ENCODE measurements around the gene FBXL14.

The FBXL14 gene

DNA sequence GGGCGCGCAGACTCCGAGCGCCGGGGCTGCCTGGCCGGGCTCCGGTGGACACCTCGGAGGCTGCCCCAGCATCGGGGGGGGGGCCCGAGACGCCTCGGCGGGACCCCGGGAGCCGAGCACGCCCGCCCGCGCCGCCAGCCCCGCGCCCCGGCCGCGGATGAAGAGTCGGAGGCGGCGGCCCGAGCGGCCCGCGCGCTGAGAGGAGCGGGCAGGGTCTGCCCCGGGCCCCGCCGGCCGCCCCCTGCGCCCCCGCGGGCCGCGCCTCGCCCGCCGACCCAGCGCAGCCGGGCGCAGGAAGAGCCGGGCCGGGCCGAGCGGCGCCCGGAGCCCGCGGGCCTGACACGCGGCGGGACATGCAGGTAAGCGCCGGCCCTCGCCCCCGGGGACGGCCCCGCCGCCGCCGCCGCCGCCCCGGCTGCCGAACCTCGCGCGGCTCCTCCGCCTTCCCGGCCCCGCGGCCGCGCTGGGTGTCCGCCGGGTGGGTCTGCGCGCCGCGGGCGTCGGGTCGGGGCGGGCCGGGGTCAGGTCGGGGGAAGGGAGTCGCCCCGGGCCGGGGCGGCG lies 63.7 kb downstream of the FBXL14 start:
- no peak overlapping the region for H4K91ac ChIP-seq (ENCODE audit: low read depth, low read length)
- H2AFZ ChIP-seq (ENCODE audit: insufficient read depth, low read length, poor library complexity): no peak overlapping the region
- no peak overlapping the region for H2BK12ac ChIP-seq (ENCODE audit: low read length)
- H3K4me1 ChIP-seq (ENCODE audit: control insufficient read depth in 1 of 2, insufficient read depth in 2 of 2, low read length in 2 of 2): peaks cover 0 to 4% of the 10 kb centered on the region in 2 experiments
- no peaks in the 10 kb centered on the region for H3K79me2 ChIP-seq (ENCODE audit: control insufficient read depth, insufficient read depth, low read length, poor library complexity)
- H3K27ac ChIP-seq (ENCODE audit: low read depth, low read length): no peak overlapping the region
- no peaks in the 10 kb centered on the region for H3K36me3 ChIP-seq (ENCODE audit: control insufficient read depth in 1 of 2, insufficient read depth in 2 of 2, low read length in 2 of 2)
- no peak overlapping the region for H3K23ac ChIP-seq (ENCODE audit: low read length)
- H3K9me3 ChIP-seq (ENCODE audit: insufficient read depth, low read depth, low read length): peaks cover 8% of the 10 kb centered on the region
- peak overlapping the region; percentile 79 for H3K4me2 ChIP-seq (ENCODE audit: low read length)
- no peaks in the 10 kb centered on the region for H3K79me1 ChIP-seq (ENCODE audit: low read length)
- H3K4ac ChIP-seq (ENCODE audit: low read depth, low read length): no peak overlapping the region
- H2BK120ac ChIP-seq (ENCODE audit: insufficient read depth, low read length, poor library complexity): no peak overlapping the region
- H4K8ac ChIP-seq (ENCODE audit: low read depth, low read length): no peak overlapping the region
- no peak overlapping the region for H4K12ac ChIP-seq (ENCODE audit: low read depth, low read length)
- no peak overlapping the region for H3K18ac ChIP-seq (ENCODE audit: low read length)
- WGBS (ENCODE audit: extremely low coverage, insufficient coverage, insufficient read length): no CpG with 5 or more reads among the region's 99 CpGs
- no peak overlapping the region for H3K14ac ChIP-seq (ENCODE audit: low read length)
- H2BK5ac ChIP-seq (ENCODE audit: low read depth, low read length, poor library complexity): no peak overlapping the region
- peak in 1 of 2 donors; percentile 24 for DNase-seq
- H3K4me3 ChIP-seq (ENCODE audit: low read depth, low read length): peak overlapping the region; percentile 64
- no peak overlapping the region for H3K9ac ChIP-seq (ENCODE audit: low read length)
- H2AK5ac ChIP-seq (ENCODE audit: low read length): no peak overlapping the region
- peaks cover 51% of the 10 kb centered on the region for H3K27me3 ChIP-seq (ENCODE audit: insufficient read depth, low read length)

DNA sequence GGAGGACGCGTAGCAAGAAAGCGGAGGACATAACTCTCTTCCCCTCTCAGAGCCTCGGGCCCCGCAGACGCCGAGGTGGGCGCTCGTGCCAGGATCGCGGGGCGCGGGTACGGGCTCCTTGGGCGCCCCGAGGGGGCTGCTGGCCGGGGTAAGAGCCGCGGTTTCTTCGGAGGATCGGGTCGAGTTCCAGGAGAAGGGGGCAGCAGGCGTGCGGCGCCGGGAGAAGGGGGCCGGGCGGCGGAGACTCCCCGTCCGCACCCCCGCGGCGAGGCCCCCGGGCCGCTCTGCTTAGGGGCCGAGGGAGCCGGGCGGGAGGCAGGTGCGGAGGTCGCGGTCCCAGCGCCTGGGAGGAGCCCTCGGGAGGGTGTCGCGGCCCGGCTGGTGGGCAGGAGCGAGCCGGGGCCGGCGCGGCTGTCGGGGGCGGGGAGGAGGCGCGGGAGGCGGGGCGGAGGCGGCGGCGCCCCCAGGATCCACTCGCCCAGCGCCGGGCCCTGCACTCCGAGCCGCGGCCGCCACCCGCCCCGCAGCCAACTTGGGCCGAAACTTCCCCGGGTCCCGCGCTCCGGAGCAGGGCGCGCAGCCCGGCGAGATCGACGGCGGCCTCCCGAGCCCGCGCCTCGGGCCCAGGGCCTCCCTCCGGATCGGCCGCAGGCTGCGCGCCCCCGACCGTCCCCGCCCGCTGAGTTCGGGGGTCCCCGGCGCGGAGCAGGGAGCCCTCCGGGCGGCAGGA lies 64.4 kb downstream of the FBXL14 start:
- Histone ChIP-seq H3K4me3 (ENCODE audit: low read depth, low read length) (peak overlapping the region; percentile 64), H3K36me3 (ENCODE audit: control insufficient read depth in 1 of 2, insufficient read depth in 2 of 2, low read length in 2 of 2) (no peaks in the 10 kb centered on the region), H3K14ac (ENCODE audit: low read length) (no peak overlapping the region), H2AFZ (ENCODE audit: insufficient read depth, low read length, poor library complexity) (no peak overlapping the region), H3K4me1 (ENCODE audit: control insufficient read depth in 1 of 2, insufficient read depth in 2 of 2, low read length in 2 of 2) (peaks cover 0 to 4% of the 10 kb centered on the region in 2 experiments), H2BK5ac (ENCODE audit: low read depth, low read length, poor library complexity) (no peak overlapping the region), H4K8ac (ENCODE audit: low read depth, low read length) (no peak overlapping the region), H3K4ac (ENCODE audit: low read depth, low read length) (no peak overlapping the region), H3K27ac (ENCODE audit: low read depth, low read length) (no peak overlapping the region), H3K27me3 (ENCODE audit: insufficient read depth, low read length) (peaks cover 51% of the 10 kb centered on the region), H3K79me1 (ENCODE audit: low read length) (no peaks in the 10 kb centered on the region), H2BK120ac (ENCODE audit: insufficient read depth, low read length, poor library complexity) (no peak overlapping the region), H3K23ac (ENCODE audit: low read length) (no peak overlapping the region), H3K79me2 (ENCODE audit: control insufficient read depth, insufficient read depth, low read length, poor library complexity) (no peaks in the 10 kb centered on the region), H4K91ac (ENCODE audit: low read depth, low read length) (no peak overlapping the region), H4K12ac (ENCODE audit: low read depth, low read length) (no peak overlapping the region), H3K18ac (ENCODE audit: low read length) (no peak overlapping the region), H3K9me3 (ENCODE audit: insufficient read depth, low read depth, low read length) (peaks cover 8% of the 10 kb centered on the region), H2BK12ac (ENCODE audit: low read length) (no peak overlapping the region), H2AK5ac (ENCODE audit: low read length) (no peak overlapping the region), H3K9ac (ENCODE audit: low read length) (no peak overlapping the region), H3K4me2 (ENCODE audit: low read length) (peak overlapping the region; percentile 79)
- DNase-seq: no peak
- WGBS (ENCODE audit: extremely low coverage, insufficient coverage, insufficient read length): no CpG with 5 or more reads among the region's 101 CpGs

DNA sequence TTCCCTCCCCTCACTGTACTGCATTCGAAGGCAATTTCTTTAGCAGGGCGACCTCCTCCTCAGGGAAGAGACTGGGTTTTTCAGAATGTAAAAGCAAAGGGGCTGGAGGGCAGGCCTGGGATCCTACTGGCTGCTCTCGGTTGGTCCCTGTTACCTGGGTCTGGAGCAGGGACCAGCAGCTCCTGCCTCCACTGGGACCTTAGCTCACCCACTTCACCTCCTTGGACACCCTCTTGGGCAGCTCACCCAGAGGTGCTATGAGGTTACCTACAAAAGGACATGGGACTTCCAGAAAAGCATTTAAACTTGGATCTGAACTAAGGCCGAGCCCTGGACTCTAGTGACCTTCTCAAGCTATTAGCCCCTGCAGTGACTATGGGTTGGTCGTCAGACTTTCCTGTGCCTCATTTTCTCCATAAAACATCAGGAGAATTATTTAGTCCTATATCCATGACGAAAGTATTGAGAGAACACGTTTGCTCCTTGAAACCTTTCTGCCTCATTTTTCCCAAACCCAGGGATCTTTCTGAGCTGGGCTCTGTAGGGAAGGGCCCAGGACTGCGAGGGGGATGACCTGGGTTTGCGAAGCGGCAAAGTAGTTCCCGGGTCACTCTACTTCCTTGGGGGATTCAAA lies 65.0 kb downstream of the FBXL14 start:
- H3K36me3 ChIP-seq (ENCODE audit: control insufficient read depth in 1 of 2, insufficient read depth in 2 of 2, low read length in 2 of 2): no peaks in the 10 kb centered on the region
- no peak overlapping the region for H3K14ac ChIP-seq (ENCODE audit: low read length)
- no CpG with 5 or more reads among the region's 11 CpGs for WGBS (ENCODE audit: extremely low coverage, insufficient coverage, insufficient read length)
- no peak overlapping the region for H3K9ac ChIP-seq (ENCODE audit: low read length)
- no peak overlapping the region for H4K12ac ChIP-seq (ENCODE audit: low read depth, low read length)
- H3K4ac ChIP-seq (ENCODE audit: low read depth, low read length): no peak overlapping the region
- H2AK5ac ChIP-seq (ENCODE audit: low read length): no peak overlapping the region
- no peak overlapping the region for H3K4me3 ChIP-seq (ENCODE audit: low read depth, low read length)
- no peak overlapping the region for H4K91ac ChIP-seq (ENCODE audit: low read depth, low read length)
- peaks cover 51% of the 10 kb centered on the region for H3K27me3 ChIP-seq (ENCODE audit: insufficient read depth, low read length)
- H2BK120ac ChIP-seq (ENCODE audit: insufficient read depth, low read length, poor library complexity): no peak overlapping the region
- no peak overlapping the region for H3K18ac ChIP-seq (ENCODE audit: low read length)
- H3K9me3 ChIP-seq (ENCODE audit: insufficient read depth, low read depth, low read length): peaks cover 8% of the 10 kb centered on the region
- no peak for DNase-seq
- H3K4me2 ChIP-seq (ENCODE audit: low read length): peak overlapping the region; percentile 79
- no peak overlapping the region for H4K8ac ChIP-seq (ENCODE audit: low read depth, low read length)
- no peaks in the 10 kb centered on the region for H3K79me2 ChIP-seq (ENCODE audit: control insufficient read depth, insufficient read depth, low read length, poor library complexity)
- peaks cover 0 to 4% of the 10 kb centered on the region in 2 experiments for H3K4me1 ChIP-seq (ENCODE audit: control insufficient read depth in 1 of 2, insufficient read depth in 2 of 2, low read length in 2 of 2)
- no peaks in the 10 kb centered on the region for H3K79me1 ChIP-seq (ENCODE audit: low read length)
- no peak overlapping the region for H2BK5ac ChIP-seq (ENCODE audit: low read depth, low read length, poor library complexity)
- H3K23ac ChIP-seq (ENCODE audit: low read length): no peak overlapping the region
- no peak overlapping the region for H3K27ac ChIP-seq (ENCODE audit: low read depth, low read length)
- no peak overlapping the region for H2AFZ ChIP-seq (ENCODE audit: insufficient read depth, low read length, poor library complexity)
- H2BK12ac ChIP-seq (ENCODE audit: low read length): no peak overlapping the region

DNA sequence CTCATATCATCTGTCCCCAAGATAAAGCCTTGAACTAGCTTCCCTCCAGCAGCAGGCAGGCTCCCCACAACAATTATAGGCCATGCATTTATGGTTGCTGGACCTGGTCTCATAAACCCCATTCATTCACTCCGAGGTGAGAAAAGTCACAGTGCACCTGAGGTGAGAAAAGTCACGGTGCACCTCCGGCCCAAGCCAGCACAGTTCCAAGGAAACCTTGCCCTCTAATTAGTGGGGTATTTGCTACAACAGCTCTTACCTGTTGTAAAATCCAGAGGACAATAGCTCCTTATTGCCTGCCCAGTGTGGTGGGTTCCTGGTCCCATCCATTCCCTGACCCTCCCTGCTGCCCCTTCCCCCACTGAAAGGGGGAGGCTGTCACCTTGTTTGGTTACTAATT lies 65.6 kb downstream of the FBXL14 start:
- H3K9ac ChIP-seq (ENCODE audit: low read length): no peak overlapping the region
- H3K23ac ChIP-seq (ENCODE audit: low read length): no peak overlapping the region
- no peaks in the 10 kb centered on the region for H3K36me3 ChIP-seq (ENCODE audit: control insufficient read depth in 1 of 2, insufficient read depth in 2 of 2, low read length in 2 of 2)
- H3K27me3 ChIP-seq (ENCODE audit: insufficient read depth, low read length): peaks cover 50% of the 10 kb centered on the region
- no peak overlapping the region for H3K4me3 ChIP-seq (ENCODE audit: low read depth, low read length)
- H4K8ac ChIP-seq (ENCODE audit: low read depth, low read length): no peak overlapping the region
- no peak overlapping the region for H2AFZ ChIP-seq (ENCODE audit: insufficient read depth, low read length, poor library complexity)
- no peak for DNase-seq
- H3K18ac ChIP-seq (ENCODE audit: low read length): no peak overlapping the region
- peaks cover 0 to 5% of the 10 kb centered on the region in 2 experiments for H3K4me1 ChIP-seq (ENCODE audit: control insufficient read depth in 1 of 2, insufficient read depth in 2 of 2, low read length in 2 of 2)
- no peak overlapping the region for H3K14ac ChIP-seq (ENCODE audit: low read length)
- H4K12ac ChIP-seq (ENCODE audit: low read depth, low read length): no peak overlapping the region
- H3K27ac ChIP-seq (ENCODE audit: low read depth, low read length): no peak overlapping the region
- H3K4ac ChIP-seq (ENCODE audit: low read depth, low read length): no peak overlapping the region
- H3K9me3 ChIP-seq (ENCODE audit: insufficient read depth, low read depth, low read length): peaks cover 8% of the 10 kb centered on the region
- H2AK5ac ChIP-seq (ENCODE audit: low read length): no peak overlapping the region
- no peaks in the 10 kb centered on the region for H3K79me1 ChIP-seq (ENCODE audit: low read length)
- H4K91ac ChIP-seq (ENCODE audit: low read depth, low read length): no peak overlapping the region
- H2BK12ac ChIP-seq (ENCODE audit: low read length): no peak overlapping the region
- H3K79me2 ChIP-seq (ENCODE audit: control insufficient read depth, insufficient read depth, low read length, poor library complexity): no peaks in the 10 kb centered on the region
- no peak overlapping the region for H3K4me2 ChIP-seq (ENCODE audit: low read length)
- no CpG with 5 or more reads among the region's 3 CpGs for WGBS (ENCODE audit: extremely low coverage, insufficient coverage, insufficient read length)
- H2BK5ac ChIP-seq (ENCODE audit: low read depth, low read length, poor library complexity): no peak overlapping the region
- H2BK120ac ChIP-seq (ENCODE audit: insufficient read depth, low read length, poor library complexity): no peak overlapping the region

Measured in trophoblast cell (in vitro differentiated cells and primary cell).